ENCODE results near the gene ALAS2.

GRCh38 chrX:55030271-55031205, at the start of gene ALAS2:
- TF ChIP-seq CTCF (IDR thresholded peaks at IDR 0.05), result no peak
- no peak for TF ChIP-seq POLR2AphosphoS5 (IDR thresholded peaks at IDR 0.05; ENCODE audit: insufficient read depth in 1 of 2, low read depth in 1 of 2)
